NCI-H345 treated with DMSO at 0.1 percent for 48 hours (cell line): Measurements from ENCODE around the gene TEC.
"Not testable (repeated sequence)": the region's sequence is repeated elsewhere in the genome, so short reads cannot be mapped to it uniquely, and the experiment has no call there.

Source experiments
- DNase-seq: peaks from one replicate; lab custom pipeline; 2025; ENCODE audit not compliant: unreplicated experiment; lab: John Stamatoyannopoulos, UW

TEC gene

GRCh38 chr4:48197643-48198237 is 71.9 kb downstream of the TEC start:
- no peak for DNase-seq

DNA sequence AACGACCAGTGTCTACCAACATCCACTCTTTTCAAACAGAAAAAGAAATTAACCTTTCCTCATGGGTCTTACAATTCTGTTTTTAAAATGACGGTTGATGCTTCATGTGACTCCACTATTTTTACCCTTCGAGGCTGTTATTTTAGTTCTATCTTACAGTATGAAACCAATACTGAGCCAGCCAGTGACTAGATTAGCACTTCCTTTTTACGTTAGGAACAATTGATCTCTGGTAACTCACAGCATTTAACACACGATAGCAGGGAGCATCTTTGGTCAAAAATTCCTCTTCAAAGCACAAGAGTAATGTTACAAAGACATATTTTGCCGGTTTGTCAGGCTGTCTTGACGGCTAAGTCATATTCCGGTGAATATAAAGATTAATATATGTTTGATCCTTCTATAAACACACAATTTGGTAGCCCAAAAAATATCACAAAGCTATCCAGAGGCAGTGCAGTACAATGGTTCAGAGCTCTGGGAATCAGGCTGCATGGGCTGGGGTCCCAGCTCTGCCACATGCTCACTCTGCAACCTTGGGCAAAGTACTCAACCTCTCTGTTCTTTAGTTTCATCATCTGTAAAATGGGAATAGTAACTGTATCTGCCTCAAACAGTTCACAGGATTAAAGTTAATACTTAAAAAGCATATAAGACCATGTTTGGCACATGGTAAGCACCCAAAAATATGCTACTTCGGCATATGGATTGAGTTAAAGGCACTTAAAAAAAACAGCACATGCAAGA is 72.7 kb downstream of the TEC start:
- no peak for DNase-seq

GRCh38 chr4:48195853-48196252 is 73.8 kb downstream of the TEC start:
- DNase-seq = no peak

DNA sequence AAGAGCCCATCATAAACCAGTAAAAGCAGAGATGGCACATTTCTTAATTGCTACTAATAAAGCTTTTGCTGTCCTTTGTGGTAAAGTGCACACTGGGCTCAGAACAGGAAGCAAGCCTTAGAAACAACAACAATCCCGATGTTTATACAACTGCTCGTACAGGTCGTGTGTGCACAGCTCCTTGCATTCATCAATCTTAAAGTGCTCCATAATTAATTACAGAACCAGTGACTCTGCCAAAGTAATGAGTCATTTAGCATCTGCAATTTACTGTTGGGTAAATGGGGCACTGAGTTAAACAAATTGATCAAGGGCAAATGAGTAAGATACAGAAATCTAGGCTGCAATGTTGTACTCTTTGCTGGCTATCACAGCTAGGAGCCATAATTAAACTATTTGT is 74.3 kb downstream of the TEC start:
- no peak for DNase-seq

DNA sequence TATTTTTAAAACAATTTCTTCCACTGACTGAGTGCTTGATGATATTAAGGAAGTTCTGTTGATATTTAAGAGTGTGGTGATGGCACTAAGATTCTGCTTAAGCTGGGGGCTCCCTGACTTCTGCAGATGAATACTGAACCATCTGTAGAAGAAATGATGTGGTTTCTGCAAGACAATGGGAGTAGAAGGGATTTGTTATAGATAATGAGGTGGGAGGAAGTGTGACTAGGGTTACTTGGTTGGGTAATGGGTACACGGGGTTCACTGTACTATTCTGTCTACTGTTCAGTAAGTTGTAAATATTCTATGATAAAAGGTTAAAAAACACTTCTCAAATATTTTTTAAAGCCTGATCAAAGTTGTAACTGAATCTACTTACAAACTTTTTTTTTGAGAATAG is 74.7 kb downstream of the TEC start:
- DNase-seq = no peak

DNA sequence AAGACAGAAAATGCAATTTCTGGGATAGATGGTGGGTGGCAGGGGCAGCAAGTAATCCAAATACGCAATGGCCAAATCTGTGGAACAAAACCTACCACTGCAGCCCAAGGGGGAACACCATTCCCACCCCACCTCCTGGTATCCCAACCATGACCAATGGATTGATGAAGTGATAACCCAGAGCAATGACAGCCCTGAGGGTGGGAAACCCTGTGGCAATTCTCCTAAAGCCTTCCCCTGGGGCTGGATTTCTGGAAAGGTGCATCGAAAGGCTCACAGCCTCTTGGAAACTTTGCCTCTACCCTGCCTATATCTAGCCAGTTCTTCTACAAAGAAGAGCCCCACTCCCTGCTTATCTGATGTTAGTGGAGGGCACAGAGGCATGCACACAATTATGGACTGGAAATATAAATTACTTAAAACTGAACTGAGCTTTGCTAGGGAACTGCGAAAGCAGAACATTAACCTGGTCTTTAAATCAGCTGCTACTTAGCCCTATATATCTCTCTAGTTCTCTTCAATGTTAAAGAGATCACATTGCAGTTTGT is 75.6 kb downstream of the TEC start:
- no peak for DNase-seq

DNA sequence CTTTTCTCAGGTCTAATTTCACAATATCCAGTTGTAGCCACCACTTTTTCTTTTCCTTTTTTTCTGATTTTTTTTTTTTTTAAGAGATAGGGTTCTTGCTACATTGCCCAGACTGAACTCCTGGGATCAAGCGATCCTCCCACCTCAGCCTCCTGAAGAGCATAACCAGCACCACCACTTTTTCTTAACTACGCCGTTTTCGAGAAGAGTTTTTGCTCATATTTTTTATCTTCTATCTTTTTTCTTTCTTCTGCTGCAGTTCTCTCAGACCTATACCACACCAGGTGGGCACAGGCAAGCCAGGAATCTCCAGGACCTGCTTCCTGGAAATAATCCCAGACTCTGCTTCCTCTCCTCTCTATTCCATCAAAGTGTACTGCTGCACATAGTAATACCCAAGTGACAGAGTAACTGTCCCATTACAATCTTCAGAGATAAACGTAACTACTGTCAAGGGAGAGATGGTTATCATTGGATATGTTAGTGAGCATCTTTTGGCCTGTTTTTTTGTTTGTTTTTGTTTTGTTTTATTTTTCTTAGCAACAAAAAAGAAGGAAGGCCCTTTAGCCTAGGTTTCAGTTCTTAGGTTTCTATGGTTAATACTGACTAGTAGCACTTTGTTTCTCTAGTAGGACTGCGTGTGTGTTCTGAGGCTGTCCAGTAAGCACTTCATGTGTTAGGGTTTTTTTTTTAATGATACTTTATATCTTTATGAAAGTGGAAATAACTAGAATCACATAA is 76.4 kb downstream of the TEC start:
- no peak for DNase-seq

DNA sequence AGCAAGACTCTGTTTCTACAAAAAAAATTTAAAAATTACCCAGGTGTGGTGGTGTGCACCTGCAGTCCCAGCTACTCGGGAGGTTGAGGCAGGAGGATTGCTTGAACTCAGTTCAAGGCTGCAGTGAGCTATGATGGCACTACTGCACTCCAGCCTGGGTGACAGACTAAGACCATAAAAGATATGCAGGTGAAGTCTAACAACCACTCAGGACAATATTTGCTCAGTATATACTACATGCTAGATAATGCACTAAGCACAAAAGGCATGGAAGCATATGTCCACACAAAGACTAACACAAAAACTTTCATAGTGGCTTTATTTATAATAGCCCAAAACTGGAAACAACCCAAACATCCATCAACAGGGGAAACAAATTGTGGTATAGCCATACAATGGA is 77.9 kb downstream of the TEC start:
- no peak for DNase-seq

DNA sequence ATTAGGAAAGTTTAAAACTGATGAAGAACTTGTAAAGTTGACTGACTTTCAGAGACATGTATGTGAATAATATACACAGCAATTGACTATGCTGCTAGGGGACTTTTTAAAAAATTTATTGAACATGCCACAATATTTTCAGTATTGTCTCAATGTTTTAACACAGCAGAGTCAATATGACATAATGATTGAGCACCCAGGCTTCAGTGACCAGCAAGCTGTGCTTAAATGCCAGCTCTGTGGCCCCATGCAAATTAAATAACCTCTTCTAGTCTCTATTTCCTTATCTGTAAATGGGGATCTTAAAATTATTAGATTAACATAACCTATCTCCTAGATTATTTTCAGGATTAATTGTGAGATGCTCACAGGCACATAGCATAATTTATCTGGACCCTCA is 78.8 kb downstream of the TEC start:
- DNase-seq = no peak

GRCh38 chr4:48189731-48190130 is 79.9 kb downstream of the TEC start:
- no peak for DNase-seq

- no peak for DNase-seq
These were observed 81.2 kb downstream of the TEC start for GRCh38 chr4:48188390-48188789.

DNA sequence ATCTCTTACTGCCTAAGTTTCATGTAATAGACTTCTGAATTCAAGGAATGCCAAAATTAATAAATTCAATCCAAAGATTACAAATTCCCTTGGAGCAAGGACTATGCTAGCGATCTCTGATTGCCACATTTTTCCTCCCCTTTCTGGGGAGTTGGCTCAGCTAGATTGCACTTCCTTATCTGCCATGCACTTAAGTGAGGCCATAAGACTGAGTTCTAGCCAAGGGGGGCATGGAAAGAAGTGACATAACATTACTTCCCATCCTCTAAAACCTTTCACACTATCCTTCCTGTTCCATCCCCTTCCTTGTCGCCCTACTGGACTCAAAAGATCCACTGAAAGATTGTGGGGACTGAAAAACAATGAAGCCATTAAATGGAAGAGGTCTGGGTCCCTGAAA is 81.8 kb downstream of the TEC start:
- no peak for DNase-seq

DNA sequence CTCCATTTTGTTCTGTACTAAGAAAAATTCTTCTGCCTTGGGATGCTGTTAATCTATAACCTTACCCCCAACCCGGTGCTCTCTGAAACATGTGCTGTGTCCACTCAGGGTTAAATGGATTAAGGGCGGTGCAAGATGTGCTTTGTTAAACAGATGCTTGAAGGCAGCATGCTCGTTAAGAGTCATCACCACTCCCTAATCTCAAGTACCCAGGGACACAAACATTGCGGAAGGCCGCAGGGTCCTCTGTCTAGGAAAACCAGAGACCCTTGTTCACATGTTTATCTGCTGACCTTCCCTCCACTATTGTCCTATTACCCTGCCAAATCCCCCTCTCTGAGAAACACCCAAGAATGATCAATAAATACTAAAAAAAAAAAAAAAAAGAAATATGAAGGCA is 82.6 kb downstream of the TEC start:
- not testable (repeated sequence) for DNase-seq

DNA sequence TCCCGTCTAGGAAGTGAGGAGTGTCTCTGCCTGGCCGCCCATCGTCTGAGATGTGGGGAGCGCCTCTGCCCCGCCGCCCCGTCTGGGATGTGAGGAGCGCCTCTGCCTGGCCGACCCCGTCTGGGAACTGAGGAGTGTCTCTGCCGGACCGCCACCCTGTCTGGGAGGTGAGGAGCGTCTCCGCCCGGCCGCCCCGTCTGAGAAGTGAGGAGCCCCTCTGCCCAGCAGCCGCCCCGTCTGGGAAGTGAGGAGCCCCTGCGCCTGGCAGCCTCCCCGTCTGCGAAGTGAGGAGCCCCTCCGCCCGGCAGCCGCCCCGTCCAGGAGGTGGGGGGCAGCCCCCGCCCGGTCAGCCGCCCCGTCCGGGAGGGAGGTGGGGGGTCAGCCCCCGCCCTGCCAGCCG is 83.2 kb downstream of the TEC start:
- not testable (repeated sequence) for DNase-seq

GRCh38 chr4:48184882-48185281 is 84.8 kb downstream of the TEC start:
- no peak for DNase-seq

- no peak for DNase-seq
These were observed 89.4 kb downstream of the TEC start for GRCh38 chr4:48180234-48180633.

DNA sequence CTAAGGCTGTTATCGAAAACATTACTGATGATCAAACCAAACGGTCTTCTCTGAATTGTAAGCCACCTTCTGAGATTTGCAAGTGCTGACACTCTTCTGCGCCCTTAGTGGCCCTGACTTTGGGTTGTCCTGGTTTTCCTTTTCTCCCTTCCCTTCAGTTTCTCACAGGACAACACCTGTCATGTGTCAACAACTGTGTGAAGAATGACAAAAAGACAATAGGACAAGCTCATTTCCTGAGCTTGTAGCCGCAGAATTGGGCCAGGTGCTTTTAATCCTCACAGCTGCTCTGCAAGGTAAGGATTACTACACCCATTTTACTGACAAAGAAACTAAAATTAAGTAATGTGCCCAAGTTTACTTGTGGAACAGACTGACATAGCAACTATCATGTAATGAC is 90.7 kb downstream of the TEC start:
- no peak for DNase-seq

DNA sequence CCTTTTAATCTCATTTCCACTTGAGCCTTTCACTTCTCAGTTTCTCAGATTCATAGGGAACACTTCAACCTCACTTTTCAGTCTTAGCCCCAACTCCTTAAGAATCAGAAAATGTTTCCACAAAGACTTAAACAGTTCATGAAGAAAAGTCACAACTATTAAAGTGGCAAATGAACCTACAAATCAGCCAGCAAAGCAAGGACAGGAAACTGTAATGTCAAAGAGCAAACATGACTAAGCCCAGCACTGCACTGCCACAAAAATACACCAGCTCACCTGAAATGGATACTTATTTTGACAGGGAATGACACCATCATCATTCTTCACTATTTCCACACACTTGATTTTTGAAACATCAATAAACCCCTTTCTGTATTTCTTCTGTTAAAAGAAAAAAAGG is 93.8 kb downstream of the TEC start:
- no peak for DNase-seq

DNA sequence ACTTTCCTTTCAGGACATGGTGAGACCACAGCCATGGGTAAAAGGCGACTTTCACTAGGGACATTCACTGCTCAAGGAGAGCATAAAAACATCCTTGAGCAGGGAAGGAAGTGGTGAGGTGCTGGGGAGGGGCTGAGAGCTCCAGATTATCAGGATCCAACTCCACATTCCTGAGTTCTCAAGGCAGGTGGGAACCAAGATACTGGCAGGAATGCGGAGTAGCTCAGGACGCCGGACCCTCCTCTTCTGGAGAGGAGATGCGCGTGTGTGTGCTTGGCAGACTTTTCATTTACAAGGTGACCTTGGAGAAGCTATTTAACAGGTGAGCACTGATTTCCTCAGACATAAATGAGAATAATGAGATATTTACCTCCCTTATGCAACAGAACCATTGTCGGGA is 94.3 kb downstream of the TEC start:
- DNase-seq = no peak

GRCh38 chr4:48173056-48173991 is 96.3 kb downstream of the TEC start:
- DNase-seq = no peak

DNA sequence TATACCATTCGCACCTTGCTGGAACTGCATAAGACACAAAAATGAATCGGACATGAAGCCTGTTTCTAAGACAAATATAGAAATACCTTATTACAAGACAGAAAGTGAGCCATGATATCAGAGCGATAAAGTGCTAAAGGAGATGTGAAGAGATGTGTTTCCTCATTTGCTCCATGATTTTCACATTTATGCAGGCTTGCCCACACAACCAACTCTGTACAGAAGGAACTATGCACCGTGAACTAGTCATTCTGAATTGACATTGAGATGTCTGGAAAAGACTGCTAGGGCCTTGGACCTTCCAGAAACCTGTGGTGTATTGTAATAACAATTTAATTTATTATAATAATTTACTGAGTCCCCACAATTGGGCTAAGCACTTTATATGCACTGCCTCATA is 97.0 kb downstream of the TEC start:
- DNase-seq = no peak
